DND-41 (cell line): ENCODE data around the gene ADPRHL1.

Source experiments
- ATAC-seq: fragments of 200-7000 bp; cut with Tn5 transposase; 3 replicates; pipeline ENCODE4 v1.9.1; 2021; ENCODE audit warnings: low read depth; ENCODE audit not compliant: insufficient read depth
- DNase-seq: peaks from one replicate; pipeline ENCODE4 v3.0.0-alpha.2; 2020
- H2AFZ ChIP-seq: 2 replicates; pipeline ENCODE4 v1.6.0; 2012; ENCODE audit warnings: low read depth, low read length
- H3K27ac ChIP-seq: 2 replicates; pipeline ENCODE4 v1.5.1; 2012; ENCODE audit warnings: low read length, inconsistent platforms
- H3K27me3 ChIP-seq: fragments of 200-600 bp; sonication (generic); 2 replicates; pipeline ENCODE4 v1.6.0; 2012; ENCODE audit warnings: low read length, mild to moderate bottlenecking, inconsistent platforms; ENCODE audit not compliant: insufficient read depth, poor library complexity
- H3K36me3 ChIP-seq: 2 replicates; pipeline ENCODE4 v1.5.1; 2012; ENCODE audit warnings: low read length, inconsistent platforms; ENCODE audit not compliant: insufficient read depth
- H3K4me1 ChIP-seq: 2 replicates; pipeline ENCODE4 v1.5.1; 2012; ENCODE audit warnings: mild to moderate bottlenecking, low read length; ENCODE audit not compliant: insufficient read depth
- H3K4me2 ChIP-seq: 2 replicates; pipeline ENCODE4 v1.6.0; 2012; ENCODE audit warnings: mild to moderate bottlenecking, moderate library complexity, low read length, inconsistent platforms; ENCODE audit not compliant: insufficient read depth
- H3K4me3 ChIP-seq, 2 experiments: fragments of 200-600 bp in 1 of 2; shearing (Covaris generic) in 1 of 2; 2 replicates each; pipeline ENCODE4 v1.5.1; 2012 to 2016; ENCODE audit warnings: inconsistent platforms in 2 of 2, low read length in 2 of 2, mild to moderate bottlenecking in 2 of 2, low read depth in 1 of 2, moderate library complexity in 1 of 2
- H3K79me2 ChIP-seq: 2 replicates; pipeline ENCODE4 v1.6.0; 2012; ENCODE audit warnings: low read length, inconsistent platforms; ENCODE audit not compliant: insufficient read depth
- H3K9ac ChIP-seq: 2 replicates; pipeline ENCODE4 v1.6.0; 2012; ENCODE audit warnings: low read depth, mild to moderate bottlenecking, inconsistent platforms, low read length, moderate library complexity
- H3K9me3 ChIP-seq: 2 replicates; pipeline ENCODE4 v1.5.1; 2012; ENCODE audit warnings: low read length, moderate library complexity, mild to moderate bottlenecking, inconsistent platforms; ENCODE audit not compliant: insufficient read depth, severe bottlenecking
- H4K20me1 ChIP-seq: 2 replicates; pipeline ENCODE4 v1.6.0; 2012; ENCODE audit warnings: low read length; ENCODE audit not compliant: insufficient read depth
- CTCF ChIP-seq: IDR thresholded peaks from 2 replicates; pipeline ENCODE4 v1.5.1; 2012; ENCODE audit warnings: borderline replicate concordance, low read length, moderate library complexity, mild to moderate bottlenecking; ENCODE audit not compliant: poor library complexity, severe bottlenecking; ENCODE audit errors: extremely low read depth
- EZH2 ChIP-seq: IDR thresholded peaks from 3 replicates; pipeline ENCODE4 v1.6.1; 2012; ENCODE audit warnings: borderline replicate concordance, low read depth, mild to moderate bottlenecking, moderate library complexity, low read length, inconsistent platforms; ENCODE audit not compliant: severe bottlenecking

ADPRHL1 gene

GRCh38 chr13:113361406-113361805 lies 91.9 kb downstream of the ADPRHL1 start:
- no peaks in the 10 kb centered on the region for H4K20me1 ChIP-seq
- peaks cover 11% of the 10 kb centered on the region for H3K27me3 ChIP-seq

GRCh38 chr13:113360446-113360845 lies 92.8 kb downstream of the ADPRHL1 start:
- ATAC-seq (no peak), DNase-seq (no peak)
- Histone ChIP-seq H4K20me1 (no peaks in the 10 kb centered on the region), H3K4me3 (no peak overlapping the region), H3K9ac (no peak overlapping the region), H3K9me3 (no peaks in the 10 kb centered on the region), H3K79me2 (no peaks in the 10 kb centered on the region), H3K4me2 (no peak overlapping the region), H2AFZ (no peak overlapping the region), H3K4me1 (no peaks in the 10 kb centered on the region), H3K27me3 (peaks cover 11% of the 10 kb centered on the region), H3K27ac (no peak overlapping the region), H3K36me3 (no peaks in the 10 kb centered on the region)
- TF ChIP-seq EZH2 (no peak), CTCF (no peak)

More at GRCh38 chr13:113361406-113361805, 91.9 kb downstream of the ADPRHL1 start:
- DNase-seq (no peak), ATAC-seq (no peak)
- H3K4me3 ChIP-seq = no peak overlapping the region
- H3K4me1 ChIP-seq = no peaks in the 10 kb centered on the region
- H3K4me2 ChIP-seq = no peak overlapping the region
- H3K79me2 ChIP-seq = no peaks in the 10 kb centered on the region
- no peak overlapping the region for H2AFZ ChIP-seq
- H3K36me3 ChIP-seq = no peaks in the 10 kb centered on the region
- H3K9ac ChIP-seq = no peak overlapping the region
- H3K9me3 ChIP-seq = no peaks in the 10 kb centered on the region
- H3K27ac ChIP-seq = no peak overlapping the region
- TF ChIP-seq EZH2 (no peak), CTCF (no peak)

- Histone ChIP-seq H3K79me2 (no peaks in the 10 kb centered on the region), H3K27me3 (peaks cover 11% of the 10 kb centered on the region), H3K36me3 (no peaks in the 10 kb centered on the region), H3K9me3 (no peaks in the 10 kb centered on the region), H3K27ac (no peak overlapping the region), H2AFZ (no peak overlapping the region), H3K4me2 (no peak overlapping the region), H3K4me3 (no peak overlapping the region), H3K4me1 (no peaks in the 10 kb centered on the region), H4K20me1 (no peaks in the 10 kb centered on the region), H3K9ac (no peak overlapping the region)
- no peak for DNase-seq
- ATAC-seq = no peak
- TF ChIP-seq EZH2 = no peak
- TF ChIP-seq CTCF = no peak
Measured at GRCh38 chr13:113359571-113359970, 93.7 kb downstream of the ADPRHL1 start.
